Mesodermal cell (in vitro differentiated cells): Measurements from ENCODE around the gene KATNBL1.

Experiments
- H3K27ac ChIP-seq: 2 replicates; pipeline ENCODE4 v1.7.0; 2013; ENCODE audit warnings: mild to moderate bottlenecking, low read depth, low read length, moderate library complexity; ENCODE audit not compliant: severe bottlenecking
- H3K36me3 ChIP-seq: 2 replicates; pipeline ENCODE4 v1.7.1; 2013; ENCODE audit warnings: mild to moderate bottlenecking, low read length, moderate library complexity; ENCODE audit not compliant: control insufficient read depth, insufficient read depth
- H3K4me1 ChIP-seq: one replicate; pipeline ENCODE4 v1.7.1; 2013; ENCODE audit warnings: mild to moderate bottlenecking, low read length; ENCODE audit not compliant: insufficient read depth, control insufficient read depth, poor library complexity, severe bottlenecking
- H3K4me3 ChIP-seq: 2 replicates; pipeline ENCODE4 v1.7.0; 2013; ENCODE audit warnings: low read length, control low read depth, mild to moderate bottlenecking; ENCODE audit not compliant: insufficient read depth, poor library complexity, severe bottlenecking; ENCODE audit errors: extremely low read depth
- H3K9me3 ChIP-seq: 2 replicates; pipeline ENCODE4 v1.7.1; 2013; ENCODE audit warnings: mild to moderate bottlenecking, low read length, moderate library complexity; ENCODE audit not compliant: control insufficient read depth
- WGBS, 2 experiments: methylation state at CpG; one replicate each; pipeline ENCODE4 v1.1.5; 2013; ENCODE audit warnings: missing lambda C conversion rate in 2 of 2; ENCODE audit not compliant: insufficient coverage in 2 of 2; 5-methylcytosine and 5-hydroxymethylcytosine counted together

The KATNBL1 gene

GRCh38 chr15:34116620-34117019 lies 93.3 kb downstream of the KATNBL1 start:
- Histone ChIP-seq H3K36me3 (no peaks in the 10 kb centered on the region), H3K4me1 (no peaks in the 10 kb centered on the region), H3K9me3 (no peaks in the 10 kb centered on the region), H3K27ac (no peak overlapping the region), H3K4me3 (no peak overlapping the region)
- WGBS, 2 experiments: 85 to 91% methylated on average over 2 of the region's 2 CpGs

- Histone ChIP-seq H3K4me1 (no peaks in the 10 kb centered on the region), H3K4me3 (no peak overlapping the region)
- WGBS, 2 experiments: 89 to 92% methylated on average over 3 of the region's 3 CpGs
Measured at GRCh38 chr15:34114739-34115138, 95.2 kb downstream of the KATNBL1 start.

GRCh38 chr15:34114215-34114614 lies 95.7 kb downstream of the KATNBL1 start:
- no peak overlapping the region for H3K27ac ChIP-seq
- no peaks in the 10 kb centered on the region for H3K4me1 ChIP-seq
- H3K4me3 ChIP-seq: no peak overlapping the region
- no CpG with 5 or more reads among the region's 2 CpGs for WGBS, 2 experiments
- no peaks in the 10 kb centered on the region for H3K9me3 ChIP-seq
- no peaks in the 10 kb centered on the region for H3K36me3 ChIP-seq

More at GRCh38 chr15:34114739-34115138, 95.2 kb downstream of the KATNBL1 start:
- Histone ChIP-seq H3K36me3 (no peaks in the 10 kb centered on the region), H3K9me3 (no peaks in the 10 kb centered on the region), H3K27ac (no peak overlapping the region)

GRCh38 chr15:34111488-34111887 lies 98.4 kb downstream of the KATNBL1 start:
- no peaks in the 10 kb centered on the region for H3K36me3 ChIP-seq
- no peaks in the 10 kb centered on the region for H3K9me3 ChIP-seq
- WGBS, 2 experiments: 79 to 80% methylated on average over 4 to 5 of the region's 6 CpGs
- H3K4me1 ChIP-seq: no peaks in the 10 kb centered on the region
- H3K27ac ChIP-seq: no peak overlapping the region
- no peak overlapping the region for H3K4me3 ChIP-seq

- Histone ChIP-seq H3K9me3 (no peaks in the 10 kb centered on the region), H3K36me3 (no peaks in the 10 kb centered on the region), H3K4me3 (no peak overlapping the region), H3K4me1 (no peaks in the 10 kb centered on the region), H3K27ac (no peak overlapping the region)
- 100% methylated on average over 1 of the region's 5 CpGs for WGBS, 2 experiments
Measured at GRCh38 chr15:34109797-34110663, 99.9 kb downstream of the KATNBL1 start.

- H3K27ac ChIP-seq: no peak overlapping the region
- no peaks in the 10 kb centered on the region for H3K36me3 ChIP-seq
- H3K4me3 ChIP-seq: no peak overlapping the region
- no CpG with 5 or more reads among the region's 2 CpGs for WGBS, 2 experiments
- peaks cover 5% of the 10 kb centered on the region for H3K9me3 ChIP-seq
- H3K4me1 ChIP-seq: no peaks in the 10 kb centered on the region
Measured at GRCh38 chr15:34107315-34107714, 102.6 kb downstream of the KATNBL1 start.

GRCh38 chr15:34106423-34106822 lies 103.5 kb downstream of the KATNBL1 start:
- no peak overlapping the region for H3K27ac ChIP-seq
- no peaks in the 10 kb centered on the region for H3K4me1 ChIP-seq
- H3K4me3 ChIP-seq: no peak overlapping the region
- WGBS, 2 experiments: no CpG with 5 or more reads among the region's 1 CpG
- H3K9me3 ChIP-seq: peaks cover 5% of the 10 kb centered on the region
- no peaks in the 10 kb centered on the region for H3K36me3 ChIP-seq

- WGBS, 2 experiments: 41 to 49% methylated on average over 18 to 23 of the region's 29 CpGs
- H3K27ac ChIP-seq: peak overlapping the region; percentile 47
- H3K9me3 ChIP-seq: peaks cover 5% of the 10 kb centered on the region
- peaks cover 6% of the 10 kb centered on the region for H3K4me1 ChIP-seq
- H3K4me3 ChIP-seq: peak overlapping the region; percentile 90
- peaks cover 11% of the 10 kb centered on the region for H3K36me3 ChIP-seq
Measured at GRCh38 chr15:34102175-34102925, 107.5 kb downstream of the KATNBL1 start.

GRCh38 chr15:34101366-34102174 lies 108.3 kb downstream of the KATNBL1 start, which contains the start of the genes EMC7 and PGBD4:
EMC7 (minus strand) TSS chr15:34101862; CDS start chr15:34101839, 23 bp downstream.
PGBD4 (plus strand) TSS chr15:34102083; CDS start chr15:34102532, 449 bp downstream.
- Histone ChIP-seq H3K36me3 (peaks cover 11% of the 10 kb centered on the region), H3K4me3 (peak within 1 kb of the TSS; percentile 90), H3K4me1 (peaks cover 6% of the 10 kb centered on the region), H3K27ac (peak within 1 kb of the TSS; percentile 85), H3K9me3 (peaks cover 5% of the 10 kb centered on the region)
- 0% methylated on average over 25 to 45 of the region's 48 CpGs for WGBS, 2 experiments

- no peak overlapping the region for H3K27ac ChIP-seq
- H3K4me1 ChIP-seq: peaks cover 6% of the 10 kb centered on the region
- peaks cover 5% of the 10 kb centered on the region for H3K9me3 ChIP-seq
- peaks cover 20% of the 10 kb centered on the region for H3K36me3 ChIP-seq
- H3K4me3 ChIP-seq: no peak overlapping the region
- WGBS, 2 experiments: 92 to 94% methylated on average over 2 to 5 of the region's 5 CpGs
Measured at GRCh38 chr15:34099914-34100313, 110.0 kb downstream of the KATNBL1 start.
